ENCODE results near the gene SCO2. TPM values are rescaled to one million over a fixed set of nuclear protein-coding genes. Genes with fewer than 3 reads are reported as not detected.

Gene SCO2
- total and polyA plus RNA-seq, 11 donors, result 0.67 to 2.6 (median 1.1) TPM; not detected in 6

DNA sequence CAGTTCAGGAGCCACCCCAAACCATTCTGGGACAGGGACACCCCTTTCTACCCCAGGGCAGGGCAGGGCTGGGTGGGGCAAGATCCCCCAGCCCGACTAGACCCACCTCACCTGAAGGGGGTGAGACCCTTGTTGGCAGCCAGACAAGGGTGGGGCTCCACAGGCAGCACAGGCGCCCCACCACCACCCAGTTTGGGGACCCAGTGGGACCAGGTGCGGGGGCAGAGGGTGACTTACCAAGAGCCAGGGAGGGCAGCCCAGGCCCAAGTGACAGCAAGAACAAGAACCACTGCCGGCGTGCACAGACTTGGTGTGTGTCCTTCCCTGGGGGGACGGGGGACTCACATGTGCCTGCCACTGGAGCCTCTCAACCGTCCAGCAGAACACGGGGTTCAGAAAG lies 41.8 kb downstream of the SCO2 start:
- Histone ChIP-seq H3K4me1 (peaks cover 0 to 17% (median 4%) of the 10 kb centered on the region in 12 donors), H3K9me3 (no peaks in the 10 kb centered on the region), H3K27me3 (peaks cover 25 to 66% (median 34%) of the 10 kb centered on the region in 9 donors), H3K4me3 (no peak overlapping the region), H3K27ac (no peak overlapping the region), H3K36me3 (no peaks in the 10 kb centered on the region)
- 88 to 92% (median 89%) methylated on average over 5 to 8 of the region's 8 CpGs for WGBS, 4 donors
- no peak for ATAC-seq
- peak in 1 of 5 donors; percentile 24 for DNase-seq
- intact Hi-C loops (cut with DNase I), result no loop called here
- TF ChIP-seq, protein P1, sequence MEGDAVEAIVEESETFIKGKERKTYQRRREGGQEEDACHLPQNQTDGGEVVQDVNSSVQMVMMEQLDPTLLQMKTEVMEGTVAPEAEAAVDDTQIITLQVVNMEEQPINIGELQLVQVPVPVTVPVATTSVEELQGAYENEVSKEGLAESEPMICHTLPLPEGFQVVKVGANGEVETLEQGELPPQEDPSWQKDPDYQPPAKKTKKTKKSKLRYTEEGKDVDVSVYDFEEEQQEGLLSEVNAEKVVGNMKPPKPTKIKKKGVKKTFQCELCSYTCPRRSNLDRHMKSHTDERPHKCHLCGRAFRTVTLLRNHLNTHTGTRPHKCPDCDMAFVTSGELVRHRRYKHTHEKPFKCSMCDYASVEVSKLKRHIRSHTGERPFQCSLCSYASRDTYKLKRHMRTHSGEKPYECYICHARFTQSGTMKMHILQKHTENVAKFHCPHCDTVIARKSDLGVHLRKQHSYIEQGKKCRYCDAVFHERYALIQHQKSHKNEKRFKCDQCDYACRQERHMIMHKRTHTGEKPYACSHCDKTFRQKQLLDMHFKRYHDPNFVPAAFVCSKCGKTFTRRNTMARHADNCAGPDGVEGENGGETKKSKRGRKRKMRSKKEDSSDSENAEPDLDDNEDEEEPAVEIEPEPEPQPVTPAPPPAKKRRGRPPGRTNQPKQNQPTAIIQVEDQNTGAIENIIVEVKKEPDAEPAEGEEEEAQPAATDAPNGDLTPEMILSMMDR (IDR thresholded peaks at IDR 0.05), result no peak
- no peak for TF ChIP-seq POLR2A (IDR thresholded peaks at IDR 0.05)

DNA sequence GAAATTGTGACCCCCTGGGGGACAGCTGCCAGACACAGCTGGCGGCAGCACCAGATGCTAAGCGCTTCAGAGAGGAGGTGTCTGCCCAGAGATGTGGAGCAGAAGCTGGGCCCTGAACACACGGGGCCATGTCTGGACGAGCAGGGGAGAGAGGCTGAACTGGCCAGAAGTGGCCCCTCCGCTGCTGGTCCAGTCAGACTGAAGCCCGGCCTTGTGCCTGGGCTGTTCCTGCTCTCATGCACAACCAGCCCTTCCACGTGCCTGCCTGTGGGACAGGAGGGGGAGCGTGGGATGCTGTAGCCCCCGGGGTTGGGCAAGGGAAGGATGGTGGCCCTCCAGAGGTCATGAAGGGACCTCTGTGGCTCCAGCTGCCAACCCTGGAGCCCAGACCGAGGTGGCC lies 42.3 kb downstream of the SCO2 start:
- peaks cover 25 to 63% (median 34%) of the 10 kb centered on the region in 9 donors for H3K27me3 ChIP-seq
- TF ChIP-seq, protein P1 (IDR thresholded peaks at IDR 0.05), result no peak
- TF ChIP-seq POLR2A (IDR thresholded peaks at IDR 0.05), result no peak

DNA sequence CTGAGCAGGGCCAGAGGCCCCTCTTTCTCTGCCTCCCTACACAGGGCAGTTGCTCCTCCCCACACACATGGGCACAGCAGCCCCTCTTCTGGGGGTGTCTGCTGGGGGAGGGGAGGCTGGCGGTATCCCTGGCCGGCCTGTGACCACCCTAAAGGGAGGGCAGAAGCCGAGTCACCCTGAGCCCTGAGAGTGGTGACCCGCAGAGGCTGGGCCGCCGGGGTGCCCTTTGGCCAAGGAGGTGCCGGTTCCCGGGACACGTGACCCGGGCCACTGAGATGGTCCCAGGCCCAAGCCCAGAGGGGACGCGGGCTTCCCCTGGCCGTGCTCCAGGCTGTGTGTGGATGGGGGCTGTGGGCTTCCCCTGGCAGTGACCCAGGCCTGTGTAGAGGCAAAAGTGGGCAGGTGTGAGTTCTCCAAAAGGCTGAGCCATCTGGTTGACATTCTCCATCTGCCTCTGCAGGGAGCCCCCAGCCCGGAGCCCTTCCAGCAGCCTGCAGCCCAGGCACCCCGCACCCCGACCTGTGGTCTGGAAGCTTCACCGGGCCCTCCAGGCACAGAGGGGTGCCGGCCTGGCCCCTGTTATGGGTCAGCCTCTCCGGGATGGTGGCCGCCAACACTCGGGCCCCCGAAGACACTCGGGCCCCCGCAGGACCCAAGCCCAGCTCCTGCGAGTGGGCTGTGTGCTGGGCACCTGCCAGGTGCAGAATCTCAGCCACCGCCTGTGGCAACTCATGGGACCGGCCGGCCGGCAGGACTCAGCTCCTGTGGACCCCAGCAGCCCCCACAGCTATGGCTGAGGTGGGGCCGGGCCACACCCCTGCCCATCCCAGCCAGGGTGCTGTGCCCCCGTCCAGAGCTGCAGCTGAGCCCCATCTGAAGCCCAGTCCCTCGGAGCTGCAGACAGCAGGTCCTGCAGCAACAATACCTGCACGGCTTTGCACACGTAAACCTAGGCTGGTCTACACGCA lies 43.0 kb downstream of the SCO2 start:
- no peaks in the 10 kb centered on the region for H3K36me3 ChIP-seq
- no peak overlapping the region for H3K27ac ChIP-seq
- 62 to 88% (median 66%) methylated on average over 15 to 35 of the region's 35 CpGs for WGBS, 4 donors
- H3K4me3 ChIP-seq, result peak overlapping the region in 5 of 12 donors; percentile 40 to 61 (median 48)
- intact Hi-C loops (cut with DNase I), result no loop called here
- ATAC-seq, result no peak
- DNase-seq, result peak in 1 of 5 donors; percentile 65
- TF ChIP-seq POLR2A (IDR thresholded peaks at IDR 0.05), result no peak
- TF ChIP-seq, protein P1 (IDR thresholded peaks at IDR 0.05), result no peak
- no peaks in the 10 kb centered on the region for H3K9me3 ChIP-seq
- H3K4me1 ChIP-seq, result peaks cover 0 to 17% (median 4%) of the 10 kb centered on the region in 12 donors
- peaks cover 25 to 57% (median 34%) of the 10 kb centered on the region in 9 donors for H3K27me3 ChIP-seq

More for the DNA sequence above, 42.3 kb downstream of the SCO2 start:
- DNase-seq (no peak), ATAC-seq (no peak)
- Histone ChIP-seq H3K36me3 (no peaks in the 10 kb centered on the region), H3K4me3 (no peak overlapping the region), H3K27ac (no peak overlapping the region), H3K4me1 (peaks cover 0 to 17% (median 4%) of the 10 kb centered on the region in 12 donors), H3K9me3 (no peaks in the 10 kb centered on the region)
- intact Hi-C loops (cut with DNase I), result no loop called here
- WGBS, 4 donors, result 81 to 89% (median 86%) methylated on average over 9 to 10 of the region's 10 CpGs

DNA sequence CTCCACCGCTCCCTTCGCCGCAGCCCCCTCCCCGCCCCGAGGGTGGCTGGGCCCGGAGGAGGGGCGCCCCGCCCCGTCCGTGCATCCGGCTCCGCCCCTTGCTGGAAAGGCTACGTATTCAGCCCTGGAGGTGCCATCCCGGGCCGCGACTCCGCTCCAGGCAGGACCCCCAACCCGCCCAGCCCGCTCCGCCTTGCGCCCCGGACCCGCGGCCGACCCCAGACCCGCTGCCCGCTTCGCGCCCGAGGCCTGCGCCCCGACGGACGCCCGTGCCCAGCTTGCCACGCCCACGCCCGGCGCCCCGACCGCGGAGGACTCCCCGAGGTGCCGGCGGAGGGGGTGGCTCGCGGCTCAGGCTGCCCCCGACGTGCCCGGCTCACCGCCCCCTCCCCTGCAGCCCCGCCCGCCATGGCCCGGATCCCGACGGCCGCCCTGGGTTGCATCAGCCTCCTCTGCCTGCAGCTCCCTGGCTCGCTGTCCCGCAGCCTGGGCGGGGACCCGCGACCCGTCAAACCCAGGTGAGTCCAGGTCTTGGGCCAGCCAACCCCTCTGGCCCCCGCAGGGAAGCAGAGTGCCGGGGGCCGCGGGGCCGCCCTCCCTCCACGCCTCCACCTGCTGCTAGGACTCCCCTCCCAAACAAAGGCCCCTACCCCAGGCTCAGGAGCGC lies 43.8 kb downstream of the SCO2 start, which contains the start of gene ADM2:
ADM2 (plus strand) TSS at position 104 of the 667 bp plus-strand sequence; CDS start at position 409, 305 bp downstream.
- WGBS, 4 donors, result 1 to 5% (median 3%) methylated on average over 14 to 70 of the region's 70 CpGs
- ATAC-seq, result peak in 2 of 4 donors; percentile 17 to 46
- peaks cover 24 to 57% (median 34%) of the 10 kb centered on the region in 9 donors for H3K27me3 ChIP-seq

More for the DNA sequence above, 43.8 kb downstream of the SCO2 start, which contains the start of gene ADM2:
- no peaks in the 10 kb centered on the region for H3K9me3 ChIP-seq
- H3K4me1 ChIP-seq, result peaks cover 0 to 17% (median 4%) of the 10 kb centered on the region in 12 donors
- H3K36me3 ChIP-seq, result no peaks in the 10 kb centered on the region
- DNase-seq, result peak in 2 of 5 donors; percentile 48 to 75
- no peak within 1 kb of the TSS for H3K27ac ChIP-seq
- intact Hi-C loops (cut with DNase I), result no loop called here
- TF ChIP-seq, protein P1 (IDR thresholded peaks at IDR 0.05), result no peak
- TF ChIP-seq POLR2A (IDR thresholded peaks at IDR 0.05), result no peak
- H3K4me3 ChIP-seq, result peak within 1 kb of the TSS; percentile 8 to 61 (median 40)

All from heart left ventricle (tissue), 16 donors.